ENCODE results near the gene PTPRE.

DNA sequence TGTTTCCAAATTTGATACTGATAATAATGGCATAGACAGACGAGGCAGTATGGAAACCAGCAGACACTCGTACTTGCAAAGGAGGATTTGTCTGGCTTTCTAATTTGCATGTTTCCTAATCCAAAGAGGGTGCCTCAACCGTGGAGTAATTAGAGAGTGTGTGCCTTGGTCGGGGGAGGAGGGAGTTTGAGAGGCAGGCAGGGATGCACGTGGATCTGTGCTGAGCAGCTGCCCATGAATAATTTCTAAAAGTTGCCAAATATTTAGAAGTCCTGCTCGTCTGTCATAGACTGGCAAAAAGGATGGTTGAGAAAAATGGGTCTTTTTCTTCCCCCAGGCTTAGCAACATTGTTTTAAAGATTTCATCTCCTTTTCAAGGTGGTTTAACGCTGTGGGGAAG is 69.4 kb downstream of the PTPRE start:
- no peak for TF ChIP-seq POLR2AphosphoS5 (IDR thresholded peaks at IDR 0.05; ENCODE audit: low read depth, low read length)
- TF ChIP-seq, protein P1, sequence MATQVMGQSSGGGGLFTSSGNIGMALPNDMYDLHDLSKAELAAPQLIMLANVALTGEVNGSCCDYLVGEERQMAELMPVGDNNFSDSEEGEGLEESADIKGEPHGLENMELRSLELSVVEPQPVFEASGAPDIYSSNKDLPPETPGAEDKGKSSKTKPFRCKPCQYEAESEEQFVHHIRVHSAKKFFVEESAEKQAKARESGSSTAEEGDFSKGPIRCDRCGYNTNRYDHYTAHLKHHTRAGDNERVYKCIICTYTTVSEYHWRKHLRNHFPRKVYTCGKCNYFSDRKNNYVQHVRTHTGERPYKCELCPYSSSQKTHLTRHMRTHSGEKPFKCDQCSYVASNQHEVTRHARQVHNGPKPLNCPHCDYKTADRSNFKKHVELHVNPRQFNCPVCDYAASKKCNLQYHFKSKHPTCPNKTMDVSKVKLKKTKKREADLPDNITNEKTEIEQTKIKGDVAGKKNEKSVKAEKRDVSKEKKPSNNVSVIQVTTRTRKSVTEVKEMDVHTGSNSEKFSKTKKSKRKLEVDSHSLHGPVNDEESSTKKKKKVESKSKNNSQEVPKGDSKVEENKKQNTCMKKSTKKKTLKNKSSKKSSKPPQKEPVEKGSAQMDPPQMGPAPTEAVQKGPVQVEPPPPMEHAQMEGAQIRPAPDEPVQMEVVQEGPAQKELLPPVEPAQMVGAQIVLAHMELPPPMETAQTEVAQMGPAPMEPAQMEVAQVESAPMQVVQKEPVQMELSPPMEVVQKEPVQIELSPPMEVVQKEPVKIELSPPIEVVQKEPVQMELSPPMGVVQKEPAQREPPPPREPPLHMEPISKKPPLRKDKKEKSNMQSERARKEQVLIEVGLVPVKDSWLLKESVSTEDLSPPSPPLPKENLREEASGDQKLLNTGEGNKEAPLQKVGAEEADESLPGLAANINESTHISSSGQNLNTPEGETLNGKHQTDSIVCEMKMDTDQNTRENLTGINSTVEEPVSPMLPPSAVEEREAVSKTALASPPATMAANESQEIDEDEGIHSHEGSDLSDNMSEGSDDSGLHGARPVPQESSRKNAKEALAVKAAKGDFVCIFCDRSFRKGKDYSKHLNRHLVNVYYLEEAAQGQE (IDR thresholded peaks at IDR 0.05; ENCODE audit: insufficient read depth in 1 of 2, low read depth in 2 of 2, low read length in 2 of 2) = no peak
- TF ChIP-seq FOXP2 (optimal IDR thresholded peaks at IDR 0.05; ENCODE audit: borderline replicate concordance, extremely low read depth, extremely low read length, insufficient read depth) = no peak
- no peak for TF ChIP-seq SIN3A (IDR thresholded peaks at IDR 0.05; ENCODE audit: borderline replicate concordance, insufficient read depth, low read length)

Data from PFSK-1 (cell line).